GM21528 (cell line): ENCODE data around the gene SIPA1L3.
A peak's percentile ranks its signal among the peaks of the same experiment; 100 is the strongest.

Source experiments
- ATAC-seq: cut with Tn5 transposase; IDR thresholded peaks from one replicate; pipeline ENCODE4 v1.9.1; 2021; ENCODE audit warnings: mild to moderate bottlenecking, moderate library complexity; ENCODE audit not compliant: unreplicated experiment, low FRiP score

Gene SIPA1L3

GRCh38 chr19:37973666-37974065, 66.7 kb downstream of the SIPA1L3 start:
- ATAC-seq, result no peak

- ATAC-seq, result no peak
These were observed 68.1 kb downstream of the SIPA1L3 start for GRCh38 chr19:37975071-37975470.

GRCh38 chr19:37975596-37976515, 68.8 kb downstream of the SIPA1L3 start:
- ATAC-seq, result no peak

GRCh38 chr19:37977391-37977790, 70.4 kb downstream of the SIPA1L3 start:
- ATAC-seq, result no peak

GRCh38 chr19:37977992-37978391, 71.0 kb downstream of the SIPA1L3 start:
- no peak for ATAC-seq

GRCh38 chr19:37979547-37980082, 72.6 kb downstream of the SIPA1L3 start:
- ATAC-seq, result peak; percentile 41

GRCh38 chr19:37980419-37981170, 73.6 kb downstream of the SIPA1L3 start:
- ATAC-seq, result no peak

GRCh38 chr19:37981785-37982475, 74.9 kb downstream of the SIPA1L3 start:
- ATAC-seq, result no peak

GRCh38 chr19:37982655-37983054, 75.6 kb downstream of the SIPA1L3 start:
- no peak for ATAC-seq

GRCh38 chr19:37983153-37983552, 76.1 kb downstream of the SIPA1L3 start:
- no peak for ATAC-seq

- no peak for ATAC-seq
These were observed 76.9 kb downstream of the SIPA1L3 start for GRCh38 chr19:37983916-37984315.

GRCh38 chr19:37986048-37986750, 79.2 kb downstream of the SIPA1L3 start:
- ATAC-seq, result no peak

GRCh38 chr19:37987356-37988332, 80.6 kb downstream of the SIPA1L3 start:
- ATAC-seq, result no peak

GRCh38 chr19:37988758-37989635, 82.0 kb downstream of the SIPA1L3 start:
- no peak for ATAC-seq

- no peak for ATAC-seq
These were observed 82.8 kb downstream of the SIPA1L3 start for GRCh38 chr19:37989855-37990254.

GRCh38 chr19:37990362-37990761, 83.4 kb downstream of the SIPA1L3 start:
- no peak for ATAC-seq

- ATAC-seq, result no peak
These were observed 84.3 kb downstream of the SIPA1L3 start for GRCh38 chr19:37991176-37991835.
